ENCODE data around the gene LIG1.
"Not testable (repeated sequence)": the region's sequence is repeated elsewhere in the genome, so short reads cannot be mapped to it uniquely, and the experiment has no call there.

The LIG1 gene

DNA sequence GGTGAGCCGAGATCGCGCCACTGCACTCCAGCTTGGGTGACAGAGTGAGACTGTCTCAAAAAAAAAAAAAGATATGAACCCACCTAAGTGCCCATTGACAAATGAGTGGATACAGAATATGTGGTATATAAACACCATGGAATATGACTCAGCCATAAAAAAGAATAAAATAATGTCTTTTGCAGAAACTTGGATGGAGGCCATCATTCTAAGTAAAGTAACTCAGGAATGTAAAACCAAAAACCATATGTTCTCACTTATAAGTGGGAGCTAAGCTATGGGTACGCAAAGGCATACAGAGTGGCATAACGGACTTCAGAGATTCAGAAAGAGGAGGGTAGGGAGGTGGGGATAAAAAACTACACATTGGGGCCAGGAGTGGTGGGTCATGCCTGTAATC lies 89.0 kb downstream of the LIG1 start:
- no peak for DNase-seq (ENCODE audit: low read depth)

DNA sequence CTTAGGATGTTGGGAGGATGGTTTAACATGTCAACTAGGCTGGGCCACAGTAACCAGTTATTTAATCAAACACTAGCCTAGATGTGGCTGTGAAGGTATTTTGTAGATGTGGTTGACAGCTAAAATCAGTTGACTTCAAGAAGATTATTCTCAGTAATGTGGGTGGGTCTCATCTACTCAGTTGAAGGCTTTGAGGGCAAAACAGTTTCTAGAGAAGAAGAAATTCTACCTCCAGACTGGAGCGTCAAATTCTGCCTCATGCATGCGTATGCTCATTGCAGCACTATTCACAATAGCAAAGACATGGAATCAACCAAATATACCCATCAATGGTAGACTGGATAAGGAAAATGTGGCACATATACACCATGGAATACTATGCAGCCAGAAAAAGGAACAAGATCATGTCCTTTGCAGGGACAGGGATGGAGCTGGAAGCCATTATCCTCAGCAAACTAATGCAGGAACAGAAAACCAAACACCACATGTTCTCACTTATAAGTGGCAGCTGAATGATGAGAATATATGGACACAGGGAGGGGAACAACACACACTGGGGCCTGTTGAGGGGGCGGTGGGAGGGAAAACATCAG lies 99.9 kb downstream of the LIG1 start:
- not testable (repeated sequence) for DNase-seq (ENCODE audit: low read depth)

DNA sequence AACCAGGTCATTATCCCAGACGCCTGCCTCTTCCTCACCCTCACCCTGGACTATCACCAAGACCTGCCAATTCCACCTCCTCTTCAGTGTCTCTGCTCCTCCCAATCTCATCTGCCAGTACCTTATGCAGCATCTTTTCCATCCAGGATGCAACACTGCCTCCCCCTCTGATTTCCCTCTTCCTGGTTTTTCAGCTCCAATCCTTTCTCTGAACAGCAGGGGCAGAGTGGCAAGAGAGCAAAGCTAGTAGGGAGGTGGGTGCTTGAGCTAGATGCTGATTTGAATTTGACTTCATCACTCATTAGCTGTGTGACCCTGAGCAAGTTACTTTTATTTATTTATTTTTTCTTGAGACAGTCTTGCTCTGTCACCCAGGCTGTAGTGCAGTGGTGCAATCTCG lies 100.7 kb downstream of the LIG1 start:
- DNase-seq (ENCODE audit: low read depth): no peak
